NCI-H69 (cell line): Measurements from ENCODE around the gene PCDHA3.
"Not testable (repeated sequence)": the region's sequence is repeated elsewhere in the genome, so short reads cannot be mapped to it uniquely, and the experiment has no call there.

ENCODE experiments used
- DNase-seq: peaks from one replicate; lab custom pipeline; 2025; lab: John Stamatoyannopoulos, UW

PCDHA3 gene

DNA sequence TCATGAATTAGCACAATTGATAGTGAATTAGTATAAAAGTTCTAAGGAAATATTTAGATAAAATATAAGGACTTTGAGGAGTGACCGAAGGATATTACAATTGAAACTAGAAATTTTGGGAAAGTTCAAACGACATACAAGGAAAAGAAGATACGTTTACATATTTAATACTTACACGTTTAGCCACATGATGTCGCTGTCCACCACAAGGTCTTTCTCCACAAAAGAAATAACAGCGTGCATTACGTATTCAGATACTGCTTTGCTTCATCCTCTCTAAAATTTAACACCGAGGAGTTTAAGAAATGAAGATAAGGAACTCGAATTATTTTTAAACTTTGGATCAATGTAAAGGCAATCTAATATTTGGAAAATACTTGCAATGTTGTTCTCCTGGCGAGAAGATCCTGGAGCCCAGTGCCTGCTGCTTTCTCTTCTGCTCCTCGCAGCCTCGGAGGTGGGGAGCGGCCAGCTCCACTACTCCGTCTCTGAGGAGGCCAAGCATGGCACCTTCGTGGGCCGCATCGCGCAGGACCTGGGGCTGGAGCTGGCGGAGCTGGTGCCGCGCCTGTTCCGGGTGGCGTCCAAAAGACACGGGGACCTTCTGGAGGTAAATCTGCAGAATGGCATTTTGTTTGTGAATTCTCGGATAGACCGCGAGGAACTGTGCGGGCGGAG lies at the start of gene PCDHA3:
PCDHA3 (plus strand) TSS at position 242 of the 678 bp plus-strand sequence.
- DNase-seq, result peak; percentile 6

DNA sequence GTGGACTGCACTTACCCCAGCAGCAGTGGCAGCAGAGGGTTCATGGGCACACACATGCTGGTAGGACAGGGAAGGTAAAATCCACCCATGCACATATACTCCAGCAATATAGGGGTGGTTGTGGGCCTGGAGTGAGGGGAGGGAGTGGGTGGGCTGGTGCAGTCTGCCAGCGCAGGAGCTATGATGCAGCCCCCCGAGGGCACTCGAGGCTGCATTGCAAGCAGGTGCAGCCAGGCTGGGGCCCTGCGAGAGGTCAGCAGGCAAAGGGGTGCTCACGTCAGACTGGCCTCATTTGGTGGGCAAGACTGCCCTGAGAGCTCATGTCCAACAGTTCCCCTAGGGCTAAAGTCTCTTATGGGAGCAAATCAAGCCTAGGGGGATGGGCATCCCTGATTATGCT lies 47.3 kb upstream of the PCDHA3 start:
- no peak for DNase-seq

DNA sequence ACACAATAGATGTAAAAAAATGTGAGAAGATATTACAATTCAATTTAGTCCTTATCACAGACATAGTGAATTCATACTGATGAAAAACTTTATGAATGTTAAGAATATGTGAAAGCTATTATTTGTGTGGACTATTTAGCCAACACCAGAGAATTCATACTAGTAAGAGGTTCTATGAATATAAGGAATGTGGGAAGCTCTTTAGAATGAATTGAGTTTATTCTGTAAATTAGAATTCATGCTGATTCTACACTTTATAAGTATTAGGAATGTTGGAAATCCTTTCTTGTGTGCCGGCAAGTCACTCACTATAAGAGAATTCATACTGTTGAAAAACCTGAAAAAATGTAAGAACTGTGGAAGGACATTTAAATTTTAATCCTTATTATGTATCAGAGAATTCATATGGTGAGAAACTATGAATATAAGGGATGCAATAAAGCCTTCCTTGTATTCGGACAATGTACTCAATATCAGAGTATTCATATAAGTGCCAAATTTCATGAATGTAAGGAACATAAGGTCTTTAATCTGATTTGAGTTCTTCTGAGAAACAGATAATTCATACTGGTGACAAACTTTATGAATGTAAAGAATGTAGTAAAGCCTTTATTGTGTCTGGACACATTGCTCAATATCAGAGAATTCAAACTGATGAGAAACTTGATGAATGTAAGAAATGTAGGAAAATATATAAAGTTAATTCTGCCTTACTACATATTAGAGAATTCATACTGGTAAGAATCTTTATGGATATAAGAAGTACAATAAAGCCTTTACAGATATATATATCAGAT lies 36.5 kb upstream of the PCDHA3 start:
- DNase-seq, result no peak

DNA sequence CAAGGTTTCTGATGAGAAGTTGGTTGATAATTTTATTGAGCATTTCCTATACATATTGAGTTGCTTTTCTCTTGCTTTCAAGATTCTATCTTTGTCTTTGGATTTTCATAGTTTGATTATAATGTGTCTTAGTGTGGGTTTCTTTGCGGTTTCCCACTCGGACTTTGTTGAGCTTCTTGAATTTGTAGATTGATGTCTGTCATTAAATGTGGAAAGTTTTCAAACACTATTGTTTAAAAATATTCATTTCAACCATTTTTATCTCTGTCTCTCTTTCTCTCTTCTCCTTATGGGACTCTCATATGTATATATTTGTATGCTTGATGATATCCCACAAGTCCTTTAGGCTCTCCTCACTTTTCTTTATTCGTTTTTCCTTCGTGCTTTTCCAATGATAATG lies 33.4 kb upstream of the PCDHA3 start:
- no peak for DNase-seq

DNA sequence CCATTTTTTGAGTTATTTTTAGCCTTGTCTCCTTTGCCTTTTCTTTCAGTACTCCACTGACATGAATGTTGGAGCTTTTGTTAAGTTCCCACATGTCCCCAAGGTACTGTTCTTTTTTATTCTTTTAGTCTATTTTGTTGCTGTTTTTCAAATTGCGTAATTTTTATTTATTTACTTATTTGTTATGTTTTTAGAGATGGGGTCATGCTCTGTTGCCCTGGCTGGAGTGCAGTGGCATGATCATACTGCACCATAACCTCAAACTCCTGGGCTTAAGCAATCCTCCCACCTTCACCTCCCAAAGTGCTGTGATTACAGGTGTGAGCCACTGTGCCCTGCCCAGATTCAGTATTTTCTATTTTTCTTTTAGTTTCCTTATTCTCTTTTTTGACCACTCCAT lies 20.3 kb upstream of the PCDHA3 start:
- DNase-seq, result no peak

DNA sequence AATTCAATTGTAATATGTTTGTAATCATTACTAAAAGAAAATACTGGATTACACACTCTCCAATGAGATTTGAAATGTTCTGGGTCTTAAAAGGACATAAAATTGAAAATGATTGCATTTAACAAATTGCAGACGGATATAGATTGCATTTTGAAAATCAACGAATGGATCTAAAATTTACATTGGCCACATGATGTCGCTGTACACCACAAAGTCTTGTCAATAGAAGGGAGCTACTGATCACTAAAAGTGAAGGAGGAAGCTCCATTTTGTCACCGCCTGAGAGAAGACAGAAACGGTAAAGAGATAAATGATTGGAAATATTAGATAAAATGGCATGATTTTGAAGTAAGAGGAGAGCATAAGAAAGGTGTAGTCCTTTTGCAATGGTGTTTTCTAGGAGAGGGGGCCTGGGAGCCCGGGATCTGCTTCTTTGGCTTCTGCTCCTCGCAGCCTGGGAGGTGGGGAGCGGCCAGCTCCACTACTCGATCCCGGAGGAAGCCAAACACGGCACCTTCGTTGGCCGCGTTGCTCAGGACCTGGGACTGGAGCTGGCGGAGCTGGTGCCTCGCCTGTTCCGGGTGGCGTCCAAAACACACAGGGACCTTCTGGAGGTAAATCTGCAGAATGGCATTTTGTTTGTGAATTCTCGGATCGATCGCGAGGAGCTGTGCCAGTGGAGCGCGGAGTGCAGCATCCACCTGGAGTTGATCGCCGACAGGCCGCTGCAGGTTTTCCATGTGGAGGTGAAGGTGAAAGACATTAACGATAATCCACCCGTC lies 14.8 kb upstream of the PCDHA3 start, which contains the start of gene PCDHA1:
PCDHA1 (plus strand) TSS at position 236 of the 782 bp plus-strand sequence.
- peak; percentile 80 for DNase-seq

DNA sequence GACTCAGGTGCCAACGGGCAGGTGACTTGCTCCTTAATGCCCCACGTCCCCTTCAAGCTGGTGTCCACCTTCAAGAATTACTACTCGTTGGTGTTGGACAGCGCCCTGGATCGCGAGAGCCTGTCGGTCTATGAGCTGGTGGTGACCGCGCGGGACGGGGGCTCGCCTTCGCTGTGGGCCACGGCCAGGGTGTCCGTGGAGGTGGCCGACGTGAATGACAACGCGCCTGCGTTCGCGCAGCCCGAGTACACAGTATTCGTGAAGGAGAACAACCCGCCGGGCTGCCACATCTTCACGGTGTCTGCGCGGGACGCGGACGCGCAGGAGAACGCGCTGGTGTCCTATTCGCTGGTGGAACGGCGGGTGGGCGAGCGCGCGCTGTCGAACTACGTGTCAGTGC lies 13.4 kb upstream of the PCDHA3 start:
- DNase-seq, result not testable (repeated sequence)

DNA sequence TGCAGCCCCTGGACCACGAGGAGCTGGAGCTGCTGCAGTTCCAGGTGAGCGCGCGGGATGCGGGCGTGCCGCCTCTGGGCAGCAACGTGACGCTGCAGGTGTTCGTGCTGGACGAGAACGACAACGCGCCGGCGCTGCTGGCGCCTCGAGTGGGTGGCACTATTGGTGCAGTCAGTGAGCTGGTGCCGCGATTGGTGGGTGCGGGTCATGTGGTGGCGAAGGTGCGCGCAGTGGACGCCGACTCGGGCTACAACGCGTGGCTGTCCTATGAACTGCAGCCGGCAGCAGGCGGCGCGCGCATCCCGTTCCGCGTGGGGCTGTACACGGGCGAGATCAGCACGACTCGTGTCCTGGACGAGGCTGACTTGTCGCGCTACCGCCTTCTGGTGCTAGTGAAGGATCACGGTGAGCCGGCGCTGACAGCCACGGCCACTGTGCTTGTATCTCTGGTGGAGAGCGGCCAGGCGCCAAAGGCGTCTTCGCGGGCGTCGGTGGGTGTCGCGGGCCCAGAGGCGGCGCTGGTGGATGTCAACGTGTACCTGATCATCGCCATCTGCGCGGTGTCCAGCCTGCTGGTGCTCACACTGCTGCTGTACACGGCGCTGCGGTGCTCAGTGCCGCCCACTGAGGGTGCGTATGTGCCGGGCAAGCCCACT lies 12.9 kb upstream of the PCDHA3 start:
- not testable (repeated sequence) for DNase-seq

DNA sequence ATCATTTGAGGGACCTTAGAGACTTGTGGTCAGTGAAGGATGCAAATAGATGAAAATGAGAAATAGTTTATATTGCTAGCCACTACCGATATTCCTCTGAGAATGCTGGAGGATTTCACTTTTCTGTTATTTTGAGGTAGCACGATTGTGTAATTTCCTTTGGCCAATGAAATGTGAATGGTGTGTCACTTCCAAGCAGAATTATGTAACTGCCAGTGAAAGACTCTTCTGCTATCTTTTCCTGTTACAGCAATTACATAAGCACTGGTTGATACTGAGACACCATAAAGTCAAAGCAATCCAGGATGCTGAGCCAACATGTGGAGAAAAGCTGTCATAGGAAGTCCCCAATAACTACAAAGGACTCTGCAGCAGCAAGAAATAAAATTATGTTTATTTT lies 9.8 kb upstream of the PCDHA3 start:
- DNase-seq, result no peak

DNA sequence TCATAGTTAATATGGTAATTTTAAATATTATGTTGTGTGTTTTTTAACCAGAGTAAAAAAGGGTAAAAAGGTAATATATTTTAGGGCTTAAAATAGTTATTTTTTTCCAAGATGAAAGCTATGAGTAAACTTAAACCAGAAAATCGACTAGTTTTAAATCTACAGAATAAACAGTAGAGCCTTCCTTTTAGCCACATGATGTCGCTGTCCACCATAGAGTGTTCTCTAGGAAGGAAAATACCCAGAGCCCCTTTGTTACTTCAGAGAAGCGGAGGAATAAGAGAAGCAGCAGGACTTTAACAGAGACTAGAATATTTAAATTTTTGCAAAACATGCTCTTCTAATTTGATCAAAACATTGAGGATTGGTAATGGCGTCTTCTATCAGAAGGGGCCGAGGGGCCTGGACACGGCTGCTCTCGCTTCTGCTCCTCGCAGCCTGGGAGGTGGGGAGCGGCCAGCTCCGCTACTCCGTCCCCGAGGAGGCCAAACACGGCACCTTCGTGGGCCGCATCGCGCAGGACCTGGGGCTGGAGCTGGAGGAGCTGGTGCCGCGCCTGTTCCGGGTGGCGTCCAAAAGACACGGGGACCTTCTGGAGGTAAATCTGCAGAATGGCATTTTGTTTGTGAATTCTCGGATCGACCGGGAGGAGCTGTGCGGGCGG lies 6.1 kb upstream of the PCDHA3 start, which contains the start of gene PCDHA2:
PCDHA2 (plus strand) TSS at position 258 of the 664 bp plus-strand sequence.
- DNase-seq, result peak; percentile 27

DNA sequence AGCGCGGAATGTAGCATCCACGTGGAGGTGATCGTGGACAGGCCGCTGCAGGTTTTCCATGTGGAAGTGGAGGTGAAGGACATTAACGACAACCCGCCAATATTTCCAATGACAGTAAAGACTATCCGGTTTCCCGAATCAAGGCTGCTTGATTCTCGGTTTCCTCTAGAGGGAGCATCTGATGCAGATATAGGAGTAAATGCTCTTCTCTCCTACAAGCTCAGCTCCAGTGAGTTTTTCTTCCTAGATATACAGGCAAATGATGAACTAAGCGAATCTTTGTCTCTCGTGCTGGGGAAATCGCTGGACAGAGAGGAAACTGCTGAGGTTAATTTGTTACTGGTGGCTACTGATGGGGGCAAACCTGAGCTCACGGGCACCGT lies 5.6 kb upstream of the PCDHA3 start:
- DNase-seq, result peak; percentile 25

DNA sequence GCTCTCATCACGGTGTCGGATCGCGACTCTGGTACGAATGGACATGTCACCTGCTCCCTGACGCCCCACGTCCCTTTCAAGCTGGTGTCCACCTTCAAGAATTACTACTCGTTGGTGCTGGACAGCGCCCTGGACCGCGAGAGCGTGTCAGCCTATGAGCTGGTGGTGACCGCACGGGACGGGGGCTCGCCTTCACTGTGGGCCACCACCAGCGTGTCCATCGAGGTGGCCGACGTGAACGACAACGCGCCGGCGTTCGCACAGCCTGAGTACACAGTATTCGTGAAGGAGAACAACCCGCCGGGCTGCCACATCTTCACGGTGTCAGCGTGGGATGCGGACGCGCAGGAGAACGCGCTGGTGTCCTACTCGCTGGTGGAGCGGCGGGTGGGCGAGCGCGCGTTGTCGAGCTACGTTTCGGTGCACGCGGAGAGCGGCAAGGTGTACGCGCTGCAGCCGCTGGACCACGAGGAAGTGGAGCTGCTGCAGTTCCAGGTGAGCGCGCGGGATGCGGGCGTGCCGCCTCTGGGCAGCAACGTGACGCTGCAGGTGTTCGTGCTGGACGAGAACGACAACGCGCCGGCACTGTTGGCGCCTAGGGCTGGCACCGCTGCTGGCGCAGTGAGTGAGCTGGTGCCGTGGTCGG lies 4.7 kb upstream of the PCDHA3 start:
- not testable (repeated sequence) for DNase-seq

DNA sequence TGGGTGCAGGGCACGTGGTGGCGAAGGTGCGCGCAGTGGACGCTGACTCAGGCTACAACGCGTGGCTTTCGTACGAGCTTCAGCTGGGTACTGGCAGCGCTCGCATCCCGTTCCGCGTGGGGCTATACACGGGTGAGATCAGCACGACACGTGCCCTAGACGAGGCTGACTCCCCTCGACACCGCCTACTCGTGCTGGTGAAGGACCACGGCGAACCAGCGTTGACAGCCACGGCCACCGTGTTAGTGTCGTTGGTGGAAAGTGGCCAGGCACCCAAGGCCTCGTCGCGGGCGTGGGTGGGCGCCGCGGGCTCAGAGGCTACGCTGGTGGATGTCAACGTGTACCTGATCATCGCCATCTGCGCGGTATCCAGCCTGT lies 4.2 kb upstream of the PCDHA3 start:
- no peak for DNase-seq

DNA sequence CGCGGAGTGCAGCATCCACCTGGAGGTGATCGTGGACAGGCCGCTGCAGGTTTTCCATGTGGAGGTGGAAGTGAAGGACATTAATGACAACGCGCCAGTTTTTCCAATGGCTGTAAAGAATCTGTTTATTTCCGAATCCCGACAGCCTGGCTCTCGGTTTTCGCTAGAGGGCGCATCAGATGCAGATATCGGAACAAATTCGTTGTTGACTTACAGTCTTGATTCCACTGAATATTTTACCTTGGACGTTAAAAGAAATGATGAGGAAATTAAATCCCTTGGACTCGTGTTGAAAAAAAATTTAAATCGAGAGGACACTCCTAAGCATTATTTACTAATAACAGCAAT lies 611 bp downstream of the PCDHA3 start:
- no peak for DNase-seq

DNA sequence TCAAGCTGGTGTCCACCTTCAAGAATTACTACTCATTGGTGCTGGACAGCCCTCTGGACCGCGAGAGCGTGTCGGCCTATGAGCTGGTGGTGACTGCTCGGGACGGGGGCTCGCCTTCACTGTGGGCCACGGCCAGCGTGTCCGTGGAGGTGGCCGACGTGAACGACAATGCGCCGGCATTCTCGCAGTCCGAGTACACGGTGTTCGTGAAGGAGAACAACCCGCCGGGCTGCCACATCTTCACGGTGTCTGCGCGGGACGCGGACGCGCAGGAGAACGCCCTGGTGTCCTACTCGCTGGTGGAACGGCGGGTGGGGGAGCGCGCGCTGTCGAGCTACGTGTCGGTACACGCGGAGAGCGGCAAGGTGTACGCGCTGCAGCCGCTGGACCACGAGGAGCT lies 1.5 kb downstream of the PCDHA3 start:
- not testable (repeated sequence) for DNase-seq

DNA sequence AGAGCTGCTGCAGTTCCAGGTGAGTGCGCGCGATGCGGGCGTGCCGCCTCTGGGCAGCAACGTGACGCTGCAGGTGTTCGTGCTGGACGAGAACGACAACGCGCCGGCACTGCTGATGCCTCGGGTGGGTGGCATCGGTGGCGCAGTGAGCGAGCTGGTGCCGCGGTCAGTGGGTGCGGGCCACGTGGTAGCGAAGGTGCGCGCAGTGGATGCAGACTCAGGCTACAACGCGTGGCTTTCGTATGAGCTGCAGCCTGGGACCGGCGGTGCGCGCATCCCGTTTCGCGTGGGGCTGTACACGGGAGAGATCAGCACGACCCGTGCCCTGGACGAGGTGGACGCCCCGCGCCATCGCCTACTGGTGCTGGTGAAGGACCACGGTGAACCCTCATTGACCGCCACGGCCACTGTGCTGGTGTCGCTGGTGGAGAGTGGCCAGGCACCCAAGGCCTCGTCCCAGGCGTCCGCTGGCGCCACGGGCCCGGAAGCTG lies 2.0 kb downstream of the PCDHA3 start:
- DNase-seq, result no peak

DNA sequence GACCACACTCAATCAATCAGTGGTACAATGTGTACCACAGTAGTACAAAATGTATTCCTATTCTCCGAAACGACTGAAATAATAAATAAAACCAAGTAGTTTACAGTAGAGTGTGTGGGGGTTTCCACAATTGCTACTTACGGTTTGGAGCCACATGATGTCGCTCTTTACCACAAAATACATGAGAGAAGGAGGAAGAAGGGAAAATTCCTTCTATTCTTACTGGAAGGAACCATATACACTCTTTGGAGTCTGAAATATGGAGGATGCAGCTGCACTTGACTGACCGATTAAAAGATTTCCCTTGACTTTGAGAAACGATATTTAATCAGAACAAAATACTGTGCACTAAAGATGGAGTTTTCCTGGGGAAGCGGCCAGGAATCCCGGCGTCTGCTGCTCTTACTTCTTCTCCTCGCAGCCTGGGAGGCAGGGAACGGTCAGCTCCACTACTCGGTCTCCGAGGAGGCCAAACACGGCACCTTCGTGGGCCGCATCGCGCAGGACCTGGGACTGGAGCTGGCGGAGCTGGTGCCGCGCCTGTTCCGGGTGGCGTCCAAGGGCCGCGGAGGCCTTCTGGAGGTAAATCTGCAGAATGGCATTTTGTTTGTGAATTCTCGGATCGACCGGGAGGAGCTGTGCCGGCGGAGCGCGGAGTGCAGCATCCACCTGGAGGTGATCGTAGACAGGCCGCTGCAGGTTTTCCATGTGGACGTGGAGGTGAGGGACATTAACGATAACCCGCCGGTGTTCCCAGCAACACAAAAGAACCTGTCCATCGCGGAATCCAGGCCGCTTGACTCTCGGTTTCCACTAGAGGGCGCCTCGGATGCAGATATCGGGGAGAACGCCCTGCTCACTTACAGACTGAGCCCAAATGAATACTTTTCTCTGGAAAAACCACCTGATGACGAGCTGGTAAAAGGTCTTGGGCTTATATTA lies 6.2 kb downstream of the PCDHA3 start, which contains the start of gene PCDHA4:
PCDHA4 (plus strand) TSS at position 235 of the 942 bp plus-strand sequence.
- DNase-seq, result peak; percentile 80

DNA sequence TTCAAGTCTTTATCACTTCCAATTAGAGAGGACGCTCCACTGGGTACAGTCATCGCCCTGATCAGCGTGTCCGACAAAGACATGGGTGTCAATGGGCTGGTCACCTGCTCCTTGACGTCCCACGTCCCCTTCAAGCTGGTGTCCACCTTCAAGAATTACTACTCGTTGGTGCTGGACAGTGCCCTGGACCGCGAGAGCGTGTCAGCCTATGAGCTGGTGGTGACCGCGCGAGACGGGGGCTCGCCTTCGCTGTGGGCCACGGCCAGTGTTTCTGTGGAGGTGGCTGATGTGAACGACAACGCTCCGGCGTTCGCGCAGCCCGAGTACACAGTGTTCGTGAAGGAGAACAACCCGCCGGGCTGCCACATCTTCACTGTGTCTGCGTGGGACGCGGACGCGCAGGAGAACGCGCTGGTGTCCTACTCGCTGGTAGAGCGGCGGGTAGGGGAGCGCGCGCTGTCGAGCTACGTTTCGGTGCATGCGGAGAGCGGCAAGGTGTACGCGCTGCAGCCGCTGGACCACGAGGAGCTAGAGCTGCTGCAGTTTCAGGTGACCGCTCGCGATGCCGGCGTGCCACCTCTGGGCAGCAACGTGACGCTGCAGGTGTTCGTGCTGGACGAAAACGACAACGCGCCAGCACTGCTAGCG lies 7.5 kb downstream of the PCDHA3 start:
- DNase-seq, result not testable (repeated sequence)

DNA sequence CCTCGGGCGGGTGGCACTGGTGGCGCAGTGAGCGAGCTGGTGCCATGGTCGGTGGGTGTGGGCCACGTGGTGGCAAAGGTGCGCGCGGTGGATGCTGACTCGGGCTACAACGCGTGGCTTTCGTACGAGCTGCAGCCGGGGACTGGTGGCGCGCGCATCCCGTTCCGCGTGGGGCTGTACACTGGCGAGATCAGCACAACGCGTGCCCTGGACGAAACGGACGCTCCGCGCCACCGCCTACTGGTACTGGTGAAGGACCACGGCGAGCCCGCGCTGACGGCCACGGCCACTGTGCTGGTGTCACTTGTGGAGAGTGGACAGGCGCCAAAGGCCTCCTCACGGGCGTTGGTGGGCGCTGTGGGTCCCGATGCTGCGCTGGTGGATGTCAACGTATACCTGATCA lies 8.0 kb downstream of the PCDHA3 start:
- no peak for DNase-seq
